Caco-2 (cell line): Measurements from ENCODE around the gene CRELD2. TPM values are rescaled to one million over a fixed set of nuclear protein-coding genes. Genes with fewer than 3 reads are reported as not detected.
A peak's percentile ranks its signal among the peaks of the same experiment; 100 is the strongest.

ENCODE experiments used
- BruUV-seq: library from RNA; stranded (reverse); fragments of 400-500 nt; replicated peaks from 2 replicates; lab custom pipeline; 2021; lab: Mats Ljungman, UMichigan
- CTCF ChIA-PET: fragments of 300-600 bp; sonication (Branson Sonifier 250); formaldehyde crosslinking; loops from one replicate; lab custom pipeline; 2022; ENCODE audit warnings: antibody characterized with exemption; lab: Charles Lee
- POLR2A ChIA-PET: fragments of 300-600 bp; sonication (Branson Sonifier 250); formaldehyde crosslinking; loops from one replicate; lab custom pipeline; 2022; ENCODE audit warnings: antibody characterized with exemption; lab: Charles Lee
- DNase-seq, 2 experiments: peaks; one replicate each; pipeline versions ENCODE4 v3.0.0 to v3.0.0-alpha.2; 2020 to 2022
- H3K27me3 ChIP-seq: replicated peaks from 2 replicates; pipeline ENCODE4 v1.6.0; 2011; ENCODE audit warnings: low read length; ENCODE audit not compliant: control insufficient read depth, insufficient read depth
- H3K36me3 ChIP-seq: 2 replicates; pipeline ENCODE4 v1.5.1; 2011; ENCODE audit warnings: low read length; ENCODE audit not compliant: control insufficient read depth, insufficient read depth
- H3K4me1 ChIP-seq: fragments of 250-450 bp; sonication (Bioruptor Pico); 2 replicates; pipeline ENCODE4 v1.5.1; 2020; ENCODE audit warnings: mild to moderate bottlenecking
- H3K4me3 ChIP-seq: 2 replicates; pipeline ENCODE4 v1.5.1; 2011; ENCODE audit warnings: low read depth, mild to moderate bottlenecking, control low read depth, low read length
- H3K9me3 ChIP-seq: fragments of 250-450 bp; sonication (Bioruptor Pico); 2 replicates; pipeline ENCODE4 v1.5.1; 2020; ENCODE audit warnings: mild to moderate bottlenecking, moderate library complexity
- H3K27ac Mint-ChIP-seq: one replicate; pipeline ENCODE4 v1.8.0; 2022; ENCODE audit warnings: mixed read lengths; ENCODE audit not compliant: unreplicated experiment
- H3K27me3 Mint-ChIP-seq: one replicate; pipeline ENCODE4 v1.8.0; 2022; ENCODE audit warnings: mixed read lengths; ENCODE audit not compliant: insufficient read depth, unreplicated experiment
- H3K36me3 Mint-ChIP-seq: one replicate; pipeline ENCODE4 v1.8.0; 2022; ENCODE audit warnings: mild to moderate bottlenecking, mixed read lengths; ENCODE audit not compliant: insufficient read depth, unreplicated experiment
- H3K4me1 Mint-ChIP-seq: one replicate; pipeline ENCODE4 v1.8.0; 2022; ENCODE audit warnings: low read depth, mixed read lengths; ENCODE audit not compliant: unreplicated experiment
- H3K4me3 Mint-ChIP-seq: one replicate; pipeline ENCODE4 v1.8.0; 2022; ENCODE audit warnings: mild to moderate bottlenecking, moderate library complexity, mixed read lengths; ENCODE audit not compliant: unreplicated experiment
- H3K9me3 Mint-ChIP-seq: one replicate; pipeline ENCODE4 v1.8.0; 2022; ENCODE audit warnings: mixed read lengths; ENCODE audit not compliant: unreplicated experiment
- CTCF ChIP-seq, 2 experiments: fragments of 200-600 bp in 1 of 2; IDR thresholded peaks; 1 replicate in 1 of 2; 2 replicates in 1 of 2; pipeline versions ENCODE4 v1.5.1 to v1.8.0; 2011 to 2022; ENCODE audit warnings: antibody characterized with exemption in 1 of 2, control low read depth in 1 of 2, inconsistent platforms in 1 of 2, low read depth in 1 of 2, low read length in 1 of 2, mild to moderate bottlenecking in 1 of 2, moderate library complexity in 1 of 2; ENCODE audit not compliant: insufficient read depth in 1 of 2, severe bottlenecking in 1 of 2, unreplicated experiment in 1 of 2
- intact Hi-C: fragments of 100-400 bp; cut with micrococcal nuclease; formaldehyde crosslinking; loops from one replicate; pipeline ENCODE4 v1.10.0; 2022; ENCODE audit not compliant: unreplicated experiment
- total RNA-seq: library from RNA; stranded (reverse); gene quantifications from 2 replicates; pipeline ENCODE4 v1.2.3, GENCODE V29; 2022

The CRELD2 gene
- total RNA-seq, 1 experiment from 2014 or later: 43.3 TPM

- no peak for TF ChIP-seq CTCF (IDR thresholded peaks at IDR 0.05; ENCODE audit: insufficient read depth in 1 of 2, low read depth in 1 of 2, low read length in 1 of 2, severe bottlenecking in 1 of 2, unreplicated experiment in 1 of 2)
- Histone ChIP-seq H3K9me3 (no peaks in the 10 kb centered on the region), H3K36me3 (no peaks in the 10 kb centered on the region), H3K4me1 (no peaks in the 10 kb centered on the region; the same call in none of the 2 replicates), H3K4me3 (no peak overlapping the region), H3K27me3 (no peaks in the 10 kb centered on the region)
- H3K27ac Mint-ChIP-seq: no peak overlapping the region
- BruUV-seq: no TSS peak
- CTCF ChIA-PET: interaction anchor here (0.9 to 2.1 kb wide), 9 partner anchors 10 to 153 kb away, joined by 3 to 45 read pairs (median 6); no protein-coding TSS in a partner anchor
- intact Hi-C loops: no loop called here
- no peak overlapping the region for H3K4me3 Mint-ChIP-seq
- peaks cover 6% of the 10 kb centered on the region for H3K36me3 Mint-ChIP-seq
- H3K9me3 Mint-ChIP-seq: no peaks in the 10 kb centered on the region
- POLR2A ChIA-PET: interaction anchor here (1.3 kb wide), 1 partner anchor 30 kb away, joined by 3 read pairs; the partner anchor contains the start of gene PIM3
- no peaks in the 10 kb centered on the region for H3K4me1 Mint-ChIP-seq
- DNase-seq: no peak
- H3K27me3 Mint-ChIP-seq: no peaks in the 10 kb centered on the region
Observed at GRCh38 chr22:49929994-49930575, 11.7 kb downstream of the CRELD2 start.

- Histone ChIP-seq H3K27me3 (no peaks in the 10 kb centered on the region), H3K4me1 (no peaks in the 10 kb centered on the region; the same call in none of the 2 replicates), H3K36me3 (no peaks in the 10 kb centered on the region), H3K9me3 (no peaks in the 10 kb centered on the region), H3K4me3 (no peak overlapping the region)
- intact Hi-C loops: loop anchor here (1.0 kb wide), 2 partner anchors 31 to 99 kb away; no protein-coding TSS in a partner anchor
- Mint-ChIP-seq H3K9me3 (no peaks in the 10 kb centered on the region), H3K4me3 (no peak overlapping the region), H3K36me3 (peaks cover 6% of the 10 kb centered on the region), H3K4me1 (no peaks in the 10 kb centered on the region), H3K27me3 (no peaks in the 10 kb centered on the region), H3K27ac (no peak overlapping the region)
- no TSS peak for BruUV-seq
- peak; percentile 75 to 76 for DNase-seq
- ChIA-PET POLR2A (interaction anchor here (0.6 to 1.3 kb wide), 4 partner anchors 20 to 73 kb away, joined by 3 to 5 read pairs (median 4); partner anchors contain the start of gene PIM3), CTCF (interaction anchor here (0.6 to 2.1 kb wide), 15 partner anchors 9 to 163 kb away, joined by 3 to 45 read pairs (median 4); partner anchors contain the start of genes IL17REL and PIM3)
- TF ChIP-seq CTCF (IDR thresholded peaks at IDR 0.05; ENCODE audit: insufficient read depth in 1 of 2, low read depth in 1 of 2, low read length in 1 of 2, severe bottlenecking in 1 of 2, unreplicated experiment in 1 of 2): peak; percentile 69 to 73
Observed at GRCh38 chr22:49930596-49931412, 12.4 kb downstream of the CRELD2 start.
